DOHH2 (cell line): ENCODE data around the gene CDH22.

ENCODE experiments used
- H3F3A ChIP-seq: fragments of 200-600 bp; sonication (generic), shearing (Covaris generic); 2 replicates; pipeline ENCODE4 v1.6.0; 2016; ENCODE audit warnings: antibody characterized with exemption, mild to moderate bottlenecking; ENCODE audit not compliant: control insufficient read depth, insufficient read depth
- H3K27ac ChIP-seq: fragments of 200-600 bp; sonication (generic); 2 replicates; pipeline ENCODE4 v1.5.1; 2014; ENCODE audit warnings: low read depth, mild to moderate bottlenecking, low read length, moderate library complexity
- H3K27me3 ChIP-seq: fragments of 200-600 bp; sonication (generic); 2 replicates; pipeline ENCODE4 v1.6.1; 2014; ENCODE audit warnings: mild to moderate bottlenecking, low read length, mixed read lengths; ENCODE audit not compliant: control insufficient read depth
- H3K36me3 ChIP-seq: fragments of 200-600 bp; sonication (generic); 2 replicates; pipeline ENCODE4 v1.6.1; 2014; ENCODE audit warnings: mild to moderate bottlenecking, low read length, moderate library complexity, mixed read lengths; ENCODE audit not compliant: control insufficient read depth
- H3K4me1 ChIP-seq: fragments of 200-600 bp; sonication (generic); 2 replicates; pipeline ENCODE4 v1.6.1; 2014; ENCODE audit warnings: mild to moderate bottlenecking, low read length, mixed read lengths; ENCODE audit not compliant: control insufficient read depth
- H3K4me2 ChIP-seq: fragments of 200-600 bp; sonication (generic); 2 replicates; pipeline ENCODE4 v1.6.0; 2014; ENCODE audit warnings: mild to moderate bottlenecking, low read length, moderate library complexity
- H3K4me3 ChIP-seq: fragments of 200-600 bp; sonication (generic); 2 replicates; pipeline ENCODE4 v1.5.1; 2014; ENCODE audit warnings: mild to moderate bottlenecking, low read length, mixed read lengths
- H3K79me2 ChIP-seq: fragments of 200-600 bp; sonication (generic); 2 replicates; pipeline ENCODE4 v1.6.1; 2014; ENCODE audit warnings: mild to moderate bottlenecking, low read length, mixed read lengths; ENCODE audit not compliant: control insufficient read depth
- H3K9me2 ChIP-seq: fragments of 200-600 bp; sonication (generic); replicated peaks from 2 replicates; pipeline ENCODE4 v1.6.1; 2014; ENCODE audit warnings: mild to moderate bottlenecking, low read length, mixed read lengths; ENCODE audit not compliant: control insufficient read depth
- H3K9me3 ChIP-seq: fragments of 200-600 bp; sonication (generic); 2 replicates; pipeline ENCODE4 v1.6.1; 2014; ENCODE audit warnings: antibody characterized with exemption, low read length, mixed read lengths; ENCODE audit not compliant: control insufficient read depth, insufficient read depth
- H4K20me1 ChIP-seq: fragments of 200-600 bp; sonication (generic); 2 replicates; pipeline ENCODE4 v1.6.0; 2014; ENCODE audit warnings: low read depth, mild to moderate bottlenecking, antibody characterized with exemption, low read length, moderate library complexity; ENCODE audit not compliant: control insufficient read depth, insufficient read depth
- CTCF ChIP-seq: fragments of 200-600 bp; sonication (generic); IDR thresholded peaks from one replicate; pipeline ENCODE4 v1.5.1; 2014; ENCODE audit warnings: antibody characterized with exemption, mild to moderate bottlenecking, low read depth, low read length; ENCODE audit not compliant: poor library complexity, severe bottlenecking
- EZH2phosphoT487 ChIP-seq: fragments of 200-600 bp; sonication (generic); IDR thresholded peaks from 2 replicates; pipeline ENCODE4 v1.6.1; 2017; ENCODE audit warnings: borderline replicate concordance, mild to moderate bottlenecking, antibody characterized with exemption, low read length, moderate library complexity, mixed read lengths

CDH22 gene

GRCh38 chr20:46286382-46286781, 21.9 kb downstream of the CDH22 start:
- no peak for TF ChIP-seq EZH2phosphoT487
- TF ChIP-seq CTCF = no peak
- Histone ChIP-seq H3K36me3 (no peaks in the 10 kb centered on the region), H3F3A (no peaks in the 10 kb centered on the region), H3K4me1 (no peaks in the 10 kb centered on the region), H3K4me2 (no peak overlapping the region), H3K79me2 (no peaks in the 10 kb centered on the region), H3K9me2 (no peaks in the 10 kb centered on the region), H3K27ac (no peak overlapping the region), H3K9me3 (no peaks in the 10 kb centered on the region), H3K27me3 (no peaks in the 10 kb centered on the region), H3K4me3 (no peak overlapping the region), H4K20me1 (no peaks in the 10 kb centered on the region)

GRCh38 chr20:46285740-46286139, 22.6 kb downstream of the CDH22 start:
- TF ChIP-seq CTCF (no peak), EZH2phosphoT487 (no peak)
- Histone ChIP-seq H3K27me3 (no peaks in the 10 kb centered on the region), H3K4me3 (no peak overlapping the region)

GRCh38 chr20:46285072-46285471, 23.2 kb downstream of the CDH22 start:
- no peaks in the 10 kb centered on the region for H3K9me3 ChIP-seq

More at GRCh38 chr20:46285740-46286139, 22.6 kb downstream of the CDH22 start:
- Histone ChIP-seq H3K9me2 (no peaks in the 10 kb centered on the region), H3K4me2 (no peak overlapping the region), H3K79me2 (no peaks in the 10 kb centered on the region), H3K36me3 (no peaks in the 10 kb centered on the region), H4K20me1 (no peaks in the 10 kb centered on the region), H3K9me3 (no peaks in the 10 kb centered on the region), H3F3A (no peaks in the 10 kb centered on the region), H3K27ac (no peak overlapping the region), H3K4me1 (no peaks in the 10 kb centered on the region)

More at GRCh38 chr20:46285072-46285471, 23.2 kb downstream of the CDH22 start:
- Histone ChIP-seq H3K4me3 (no peak overlapping the region), H3F3A (no peaks in the 10 kb centered on the region), H3K4me2 (no peak overlapping the region), H3K27ac (no peak overlapping the region), H3K79me2 (no peaks in the 10 kb centered on the region), H3K36me3 (no peaks in the 10 kb centered on the region), H3K9me2 (no peaks in the 10 kb centered on the region), H3K4me1 (no peaks in the 10 kb centered on the region), H4K20me1 (no peaks in the 10 kb centered on the region), H3K27me3 (no peaks in the 10 kb centered on the region)
- no peak for TF ChIP-seq EZH2phosphoT487
- TF ChIP-seq CTCF = no peak
